Heart right ventricle (tissue), 16 donors: ENCODE results near the gene XPNPEP2. TPM values are rescaled to one million over a fixed set of nuclear protein-coding genes. Genes with fewer than 3 reads are reported as not detected.

Experiments
- ATAC-seq, 8 donors: fragments of 200-7000 bp; cut with Tn5 transposase; one replicate each; pipeline ENCODE4 v1.9.1; 2020; ENCODE audit warnings: mild to moderate bottlenecking in 8 of 8, moderate library complexity in 8 of 8, moderate number of reproducible peaks in 1 of 8
- DNase-seq, 2 donors: peaks; one replicate each; pipeline ENCODE4 v3.0.0-alpha.2; 2020
- H3K27ac ChIP-seq, 10 donors: fragments of 200-600 bp; sonication (generic) in 2 of 10; one replicate each; pipeline versions ENCODE4 v1.5.0 to v1.8.0; 2020 to 2022; ENCODE audit warnings: mild to moderate bottlenecking in 3 of 10
- H3K27me3 ChIP-seq, 7 donors: fragments of 200-600 bp; one replicate each; pipeline ENCODE4 v1.8.0; 2021 to 2022; ENCODE audit warnings: mild to moderate bottlenecking in 2 of 7
- H3K36me3 ChIP-seq, 9 donors: fragments of 200-600 bp; sonication (generic) in 1 of 9; one replicate each; pipeline versions ENCODE4 v1.5.0 to v1.8.0; 2020 to 2022; ENCODE audit warnings: mild to moderate bottlenecking in 2 of 9
- H3K4me1 ChIP-seq, 9 donors: fragments of 200-600 bp; sonication (generic) in 1 of 9; one replicate each; pipeline versions ENCODE4 v1.5.0 to v1.8.0; 2020 to 2022; ENCODE audit warnings: mild to moderate bottlenecking in 4 of 9
- H3K4me3 ChIP-seq, 10 donors: fragments of 200-600 bp; sonication (generic) in 2 of 10; one replicate each; pipeline versions ENCODE4 v1.5.0 to v1.8.0; 2020 to 2022; ENCODE audit warnings: mild to moderate bottlenecking in 7 of 10, moderate library complexity in 2 of 10
- H3K9me3 ChIP-seq, 11 donors: fragments of 200-600 bp in 10 of 11; sonication (generic) in 2 of 11; one replicate each; pipeline versions ENCODE4 v1.5.0 to v1.8.0; 2013 to 2022; ENCODE audit warnings: mild to moderate bottlenecking in 2 of 11, control low read depth in 1 of 11, moderate library complexity in 1 of 11
- WGBS, 2 donors: extraction: QIAGEN DNeasy Blood & Tissue Kit; methylation state at CpG; one replicate each; pipeline ENCODE4 v1.1.7; 2013; ENCODE audit warnings: inconsistent platforms in 1 of 2; 5-methylcytosine and 5-hydroxymethylcytosine counted together
- intact Hi-C, 10 donors: fragments of 100-400 bp; cut with DNase I; formaldehyde crosslinking; loops; one replicate each; pipeline versions ENCODE4 v1.11.1 to v1.14.2; 2022
- polyA plus RNA-seq, 2 donors: library from polyadenylated mRNA; stranded (reverse); fragments of 200-250 nt; gene quantifications; one replicate each; pipeline ENCODE4 v1.2.3, GENCODE V29; 2013
- total RNA-seq, 10 donors: library from RNA; stranded (reverse); fragmentation: NEBNext Ultra II Directional in 3 of 10; extraction: Animal tissue kit (Norgen Biotek cat#: 25700) in 3 of 10; gene quantifications; one replicate each; pipeline versions ENCODE4 v1.2.1 to v1.2.4, GENCODE V29; 2021 to 2023
- TF ChIP-seq, protein P1 (sequence below), 9 donors: fragments of 200-600 bp; sonication (generic) in 2 of 9; IDR thresholded peaks; one replicate each; pipeline versions ENCODE4 v1.5.0 to v1.8.0; 2021 to 2022; ENCODE audit warnings: antibody characterized with exemption in 9 of 9, mild to moderate bottlenecking in 5 of 9, moderate library complexity in 1 of 9
- donor health status: Arrhythmogenic right ventricular cardiomyopathy.
- donor health status: ischemic (EF 13 %, LVEDD 7.1; RV severe dilation, severe dysfunction).
- donor health status: healthy with polysubstance abuse.
- donor health status: DM: no; HTN: yes; CAD: no.
- donor health status: DM: no; HTN: no; CAD: no.
- donor health status: ischemic (EF 25% LVEDD 6.9; RV normal size, moderate dysfunction).
- donor health status: ischemic (EF 25% LVEDD 5.7; RV mildly dilated, moderate dysfunction).
- donor health status: healthy.
- donor health status: DM: yes; HTN: yes; CAD: no.
- donor health status: Ischemic cardiomyopathy.
- donor health status: ischemic (EF 35%, LVEDD 5.7; RV mildly dilated, moderate dysfunction).
- donor health status: nonischemic (EF 11% LVEDD 7.7; RV severe dilation, severe dysfunction).
- donor health status: DM: yes; HTN: yes; CAD: no.
- donor health status: PGD.
- donor health status: ischemic (EF 29% LVEDD 5.4; RV normal size, mild dysfunction).
- donor health status: nonischemic (EF 23%, LVEDD 6.1; RV moderate dilation, normal function).

The XPNPEP2 gene
- total and polyA plus RNA-seq, 12 donors = 0.18 to 2.2 (median 0.52) TPM

DNA sequence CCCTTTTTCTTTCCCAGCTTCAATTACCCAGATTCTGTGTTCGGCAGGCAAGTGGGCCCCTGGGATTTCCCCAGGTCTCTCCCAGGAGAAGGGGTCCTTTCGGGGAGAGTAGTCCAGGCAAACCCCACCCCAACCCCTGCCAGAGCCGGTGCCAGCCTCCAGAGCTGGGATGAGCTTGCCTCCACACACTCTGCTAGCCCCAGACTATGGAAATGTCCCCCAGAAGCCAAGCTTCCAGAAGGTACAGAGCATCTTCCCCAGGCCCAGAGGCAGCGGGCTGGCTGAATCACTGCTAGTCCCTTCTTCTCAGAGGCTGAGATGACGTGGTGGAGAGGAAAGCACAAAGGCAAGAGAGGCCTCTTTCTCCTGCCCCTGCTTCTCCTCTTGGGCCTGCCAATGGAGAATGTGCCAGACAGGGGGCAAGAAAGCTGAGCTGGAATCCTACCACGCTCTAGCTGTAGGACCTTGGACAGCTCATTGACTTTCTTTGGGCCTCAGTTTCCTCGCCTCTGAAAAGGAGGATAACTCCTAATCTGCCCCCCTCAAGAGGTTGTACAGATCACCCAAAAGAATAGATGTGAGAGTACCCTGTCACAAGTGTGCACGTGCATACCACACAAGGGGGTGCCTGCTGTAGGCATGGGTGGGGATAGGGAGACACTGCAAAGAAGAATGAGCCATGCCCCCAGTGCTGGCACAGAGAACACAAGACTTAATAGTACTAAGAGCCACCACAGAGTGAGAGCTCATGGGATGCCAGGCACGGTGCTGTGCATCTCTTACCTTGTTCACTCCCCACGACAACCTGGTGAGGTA lies 43.1 kb downstream of the XPNPEP2 start:
- Histone ChIP-seq H3K4me3 (peak overlapping the region in 1 of 10 donors; percentile 60), H3K27me3 (peaks cover 0 to 5% (median 0%) of the 10 kb centered on the region in 7 donors), H3K27ac (peak overlapping the region in 1 of 10 donors; percentile 78), H3K4me1 (peaks cover 0 to 46% (median 0%) of the 10 kb centered on the region in 9 donors), H3K9me3 (no peaks in the 10 kb centered on the region), H3K36me3 (peaks cover 0 to 3% (median 0%) of the 10 kb centered on the region in 9 donors)
- no peak for DNase-seq
- ATAC-seq = no peak
- WGBS, 2 donors = 88 to 95% methylated on average over 10 of the region's 10 CpGs
- TF ChIP-seq, protein P1, sequence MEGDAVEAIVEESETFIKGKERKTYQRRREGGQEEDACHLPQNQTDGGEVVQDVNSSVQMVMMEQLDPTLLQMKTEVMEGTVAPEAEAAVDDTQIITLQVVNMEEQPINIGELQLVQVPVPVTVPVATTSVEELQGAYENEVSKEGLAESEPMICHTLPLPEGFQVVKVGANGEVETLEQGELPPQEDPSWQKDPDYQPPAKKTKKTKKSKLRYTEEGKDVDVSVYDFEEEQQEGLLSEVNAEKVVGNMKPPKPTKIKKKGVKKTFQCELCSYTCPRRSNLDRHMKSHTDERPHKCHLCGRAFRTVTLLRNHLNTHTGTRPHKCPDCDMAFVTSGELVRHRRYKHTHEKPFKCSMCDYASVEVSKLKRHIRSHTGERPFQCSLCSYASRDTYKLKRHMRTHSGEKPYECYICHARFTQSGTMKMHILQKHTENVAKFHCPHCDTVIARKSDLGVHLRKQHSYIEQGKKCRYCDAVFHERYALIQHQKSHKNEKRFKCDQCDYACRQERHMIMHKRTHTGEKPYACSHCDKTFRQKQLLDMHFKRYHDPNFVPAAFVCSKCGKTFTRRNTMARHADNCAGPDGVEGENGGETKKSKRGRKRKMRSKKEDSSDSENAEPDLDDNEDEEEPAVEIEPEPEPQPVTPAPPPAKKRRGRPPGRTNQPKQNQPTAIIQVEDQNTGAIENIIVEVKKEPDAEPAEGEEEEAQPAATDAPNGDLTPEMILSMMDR (IDR thresholded peaks at IDR 0.05) = no peak
- intact Hi-C loops = no loop called here

DNA sequence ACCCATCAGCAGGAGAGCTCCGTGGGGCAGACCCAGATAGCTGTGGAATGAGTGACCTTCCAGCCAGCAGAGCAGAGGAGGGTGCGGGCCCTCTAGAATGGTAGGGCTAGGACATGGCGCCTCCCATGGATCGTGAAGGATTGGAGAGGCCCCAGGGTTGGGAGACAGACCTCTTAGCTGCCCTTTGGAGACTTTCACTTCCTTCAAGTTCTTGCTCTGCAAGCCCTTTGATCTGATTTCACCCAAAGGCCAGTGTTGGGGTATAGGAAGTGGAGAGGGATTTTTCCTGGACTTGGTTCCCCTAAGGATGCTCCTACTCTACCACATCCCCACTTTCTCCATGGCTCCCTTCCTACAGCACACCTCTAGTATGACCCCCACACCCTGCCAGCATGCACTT lies 43.9 kb downstream of the XPNPEP2 start:
- intact Hi-C loops = no loop called here
- TF ChIP-seq, protein P1 (IDR thresholded peaks at IDR 0.05) = no peak
- Histone ChIP-seq H3K4me3 (peak overlapping the region in 1 of 10 donors; percentile 60), H3K9me3 (no peaks in the 10 kb centered on the region), H3K4me1 (peaks cover 0 to 39% (median 0%) of the 10 kb centered on the region in 9 donors), H3K27me3 (no peaks in the 10 kb centered on the region), H3K36me3 (peaks cover 0 to 8% (median 0%) of the 10 kb centered on the region in 9 donors), H3K27ac (peak overlapping the region in 1 of 10 donors; percentile 78)
- DNase-seq = no peak
- ATAC-seq = no peak
- WGBS, 2 donors = 75 to 94% methylated on average over 3 to 4 of the region's 4 CpGs

DNA sequence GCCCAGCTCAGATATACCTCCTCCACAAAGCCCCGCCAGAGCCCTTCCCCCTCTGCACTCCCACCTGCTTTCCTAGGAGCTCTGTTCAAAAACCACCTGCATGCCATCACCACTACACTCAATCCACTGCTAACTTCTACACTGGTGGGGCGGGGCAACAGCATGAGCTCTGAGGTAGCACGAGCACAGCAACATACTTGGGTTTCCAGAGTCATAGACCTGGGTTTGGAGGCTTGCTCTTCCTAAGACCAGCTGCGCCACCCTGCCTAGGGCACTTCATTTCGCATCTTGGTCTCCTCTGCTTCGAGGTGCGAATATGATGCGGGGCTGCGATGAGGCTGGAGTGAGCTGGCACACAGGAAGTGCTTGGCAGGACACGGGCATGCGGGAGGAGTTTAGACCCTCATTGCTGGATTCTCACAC lies 44.5 kb downstream of the XPNPEP2 start:
- WGBS, 2 donors = 90 to 93% methylated on average over 11 of the region's 11 CpGs
- H3K4me3 ChIP-seq = peak overlapping the region in 1 of 10 donors; percentile 60
- TF ChIP-seq, protein P1 (IDR thresholded peaks at IDR 0.05) = no peak
- DNase-seq = no peak
- peaks cover 0 to 33% (median 0%) of the 10 kb centered on the region in 9 donors for H3K4me1 ChIP-seq
- no peak for ATAC-seq
- H3K9me3 ChIP-seq = no peaks in the 10 kb centered on the region
- peak overlapping the region in 1 of 10 donors; percentile 32 for H3K27ac ChIP-seq
- H3K27me3 ChIP-seq = no peaks in the 10 kb centered on the region
- peaks cover 0 to 12% (median 0%) of the 10 kb centered on the region in 9 donors for H3K36me3 ChIP-seq
- intact Hi-C loops = no loop called here

DNA sequence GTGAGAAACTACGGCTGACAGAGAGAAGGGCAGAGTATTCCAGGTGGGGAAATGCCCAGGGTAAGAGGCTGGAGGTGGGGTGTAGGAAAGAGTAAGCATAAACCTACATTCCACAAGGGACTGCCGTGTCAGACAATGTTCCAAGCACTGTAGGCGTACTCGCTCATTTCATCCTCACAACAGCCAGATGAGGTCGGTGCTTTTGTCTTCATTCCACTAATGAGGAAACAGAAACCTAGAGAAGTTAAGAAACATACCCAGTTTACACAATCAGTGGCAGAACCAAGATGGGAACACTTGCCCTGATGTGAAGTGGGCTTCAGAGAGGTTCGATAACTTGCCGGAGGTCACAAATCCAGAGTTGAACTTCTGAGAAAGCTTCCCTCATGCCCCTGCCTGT lies 45.6 kb downstream of the XPNPEP2 start:
- TF ChIP-seq, protein P1 (IDR thresholded peaks at IDR 0.05) = no peak
- Histone ChIP-seq H3K27me3 (no peaks in the 10 kb centered on the region), H3K4me3 (peak overlapping the region in 1 of 10 donors; percentile 60), H3K36me3 (peaks cover 0 to 20% (median 0%) of the 10 kb centered on the region in 9 donors), H3K9me3 (no peaks in the 10 kb centered on the region), H3K4me1 (peaks cover 0 to 23% (median 0%) of the 10 kb centered on the region in 9 donors), H3K27ac (peak overlapping the region in 1 of 10 donors; percentile 32)
- no peak for DNase-seq
- intact Hi-C loops = no loop called here
- no peak for ATAC-seq
- 79 to 93% methylated on average over 7 of the region's 7 CpGs for WGBS, 2 donors
